Measurements from ENCODE around the gene TACR1. TPM values are rescaled to one million over a fixed set of nuclear protein-coding genes. Genes with fewer than 3 reads are reported as not detected.

The TACR1 gene
- total and polyA plus RNA-seq, 2 of the 8 experiments (the other 6 are each of a cell fraction or from before 2014, with no cell fraction given), result 0.09 to 0.37 TPM

GRCh38 chr2:75041226-75041625 lies 158.1 kb downstream of the TACR1 start:
- TF ChIP-seq TAF1 (IDR thresholded peaks at IDR 0.05; ENCODE audit: low read depth, low read length) (no peak), GTF2F1 (IDR thresholded peaks at IDR 0.05; ENCODE audit: borderline replicate concordance, low read depth, low read length) (no peak), SRF (IDR thresholded peaks at IDR 0.05; ENCODE audit: low read depth, low read length) (no peak), CEBPB (IDR thresholded peaks at IDR 0.05; ENCODE audit: low read depth, low read length) (no peak), SIX5 (IDR thresholded peaks at IDR 0.05; ENCODE audit: low read depth, low read length) (no peak), CHD1 (IDR thresholded peaks at IDR 0.05; ENCODE audit: low read depth, low read length) (no peak), SP4 (IDR thresholded peaks at IDR 0.05; ENCODE audit: low read length) (no peak)
- no peak overlapping the region for H2BK20ac ChIP-seq (ENCODE audit: low read length)
- no peak overlapping the region for H2AK5ac ChIP-seq (ENCODE audit: low read depth, low read length)
- H3K4ac ChIP-seq (replicated peaks; ENCODE audit: insufficient read length, low read depth, low read length), result no peak overlapping the region
- H3K4me1 ChIP-seq (replicated peaks in 1 of 4; ENCODE audit: control insufficient read depth in 3 of 4, insufficient read depth in 4 of 4, low read length in 3 of 4), result no peaks in the 10 kb centered on the region
- ChIA-PET CTCF (ENCODE audit: partially characterized antibody) (interaction anchor here (0.9 to 1.5 kb wide), 3 partner anchors 10 to 59 kb away, joined by 3 to 6 read pairs (median 4); no protein-coding TSS in a partner anchor), POLR2A (ENCODE audit: partially characterized antibody) (no interaction called here)
- no peak overlapping the region for H3K9ac ChIP-seq (replicated peaks in 1 of 4; ENCODE audit: extremely low read depth in 1 of 4, low read depth in 3 of 4, low read length in 3 of 4)
- no peak overlapping the region for H4K5ac ChIP-seq (ENCODE audit: insufficient read length, low read depth, low read length)
- no peaks in the 10 kb centered on the region for H3K79me2 ChIP-seq (ENCODE audit: control insufficient read depth in 1 of 2, insufficient read depth in 2 of 2, low read length in 2 of 2)
- H3K79me1 ChIP-seq (ENCODE audit: low read depth, low read length), result no peaks in the 10 kb centered on the region
- H3K4me3 ChIP-seq (ENCODE audit: extremely low read depth in 1 of 4, insufficient read depth in 2 of 4, low read depth in 3 of 4, low read length in 4 of 4), result no peak overlapping the region
- DNase-seq (ENCODE audit: low read depth in 1 of 2, low spot score in 2 of 2) (no peak), FAIRE-seq (no peak)
- no peak overlapping the region for H3K27ac ChIP-seq (ENCODE audit: low read depth, low read length)
- no peak overlapping the region for H2BK120ac ChIP-seq (replicated peaks; ENCODE audit: low read depth, low read length)
- no peak overlapping the region for H3K56ac ChIP-seq (replicated peaks; ENCODE audit: insufficient read length, low read depth, low read length)
- H4K20me1 ChIP-seq (replicated peaks in 1 of 2; ENCODE audit: control insufficient read depth in 1 of 2, insufficient read depth in 2 of 2, low read length in 2 of 2), result no peaks in the 10 kb centered on the region
- no peak overlapping the region for H3K23ac ChIP-seq (ENCODE audit: insufficient read length)
- H3K27me3 ChIP-seq (replicated peaks in 1 of 4; ENCODE audit: control insufficient read depth in 3 of 4, extremely low read depth in 1 of 4, insufficient read depth in 3 of 4, low read length in 3 of 4), result no peaks in the 10 kb centered on the region
- no peak overlapping the region for H3K14ac ChIP-seq (ENCODE audit: insufficient read length)
- no peak overlapping the region for H2BK15ac ChIP-seq (ENCODE audit: low read length)
- H2AFZ ChIP-seq (ENCODE audit: low read length), result no peak overlapping the region
- no peak overlapping the region for H2BK12ac ChIP-seq (ENCODE audit: low read depth, low read length)
- no peak overlapping the region for H3K18ac ChIP-seq (ENCODE audit: extremely low read depth, low read length)
- no peaks in the 10 kb centered on the region for H3K36me3 ChIP-seq (ENCODE audit: control insufficient read depth in 2 of 4, insufficient read depth in 4 of 4, low read length in 3 of 4)
- H3K4me2 ChIP-seq (ENCODE audit: insufficient read depth in 1 of 2, low read depth in 2 of 2, low read length in 2 of 2), result no peak overlapping the region
- H4K91ac ChIP-seq (replicated peaks; ENCODE audit: insufficient read length, low read length), result no peak overlapping the region
- H2BK5ac ChIP-seq (ENCODE audit: low read depth, low read length), result no peak overlapping the region
- no peaks in the 10 kb centered on the region; the same call in 1 of the 2 replicates for H3K23me2 ChIP-seq (ENCODE audit: low read depth, low read length)
- WGBS, 2 experiments (ENCODE audit: extremely low coverage in 1 of 2, insufficient coverage in 1 of 2, insufficient read length in 1 of 2, insufficient replicate concordance in 2 of 2, low coverage in 1 of 2, low lambda C conversion rate in 2 of 2, missing lambda C conversion rate in 1 of 2), result 90% methylated on average over 2 of the region's 2 CpGs; no CpG with 5 or more reads in 1 of the 2 experiments
- no peak overlapping the region for H4K8ac ChIP-seq (ENCODE audit: extremely low read depth, insufficient read depth, low read length)
- no peaks in the 10 kb centered on the region for H3K9me3 ChIP-seq (ENCODE audit: insufficient read depth in 2 of 2, low read depth in 1 of 2, low read length in 1 of 2)

All from H1 (cell line).